Measurements from ENCODE around the gene ZBTB16. TPM values are rescaled to one million over a fixed set of nuclear protein-coding genes. Genes with fewer than 3 reads are reported as not detected.

Gene ZBTB16
- total and polyA plus RNA-seq, 4 donors = 8.9 to 140 (median 34.5) TPM

DNA sequence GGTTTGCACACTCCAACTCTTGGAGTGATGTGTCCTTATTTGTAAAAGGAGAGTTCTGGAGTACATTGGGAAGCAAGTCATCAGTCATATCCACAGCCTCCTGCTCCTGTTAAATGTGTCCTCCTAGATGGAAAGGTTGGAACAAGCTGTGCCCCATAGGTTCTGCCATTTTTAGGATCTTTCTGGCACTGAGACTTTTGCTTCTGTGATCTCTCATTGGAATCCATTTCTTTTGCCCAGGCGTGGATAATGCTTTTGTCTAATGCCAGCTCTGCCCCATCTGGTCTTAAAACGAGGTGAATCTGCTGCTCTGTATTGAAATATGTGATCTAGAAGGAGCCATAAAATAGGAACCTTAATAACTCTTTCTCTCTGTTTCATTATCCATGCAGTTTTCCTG is 66.4 kb downstream of the ZBTB16 start:
- H3K9me3 ChIP-seq (ENCODE audit: control insufficient read depth in 4 of 4, low read length in 3 of 4) = no peaks in the 10 kb centered on the region
- DNase-seq (ENCODE audit: low spot score) = no peak
- no peaks in the 10 kb centered on the region for H3K27me3 ChIP-seq (ENCODE audit: control insufficient read depth in 4 of 4, insufficient read depth in 4 of 4, low read length in 3 of 4)
- no peak overlapping the region for H3K27ac ChIP-seq (ENCODE audit: low read depth in 1 of 2, low read length in 2 of 2)
- H3K36me3 ChIP-seq (ENCODE audit: control insufficient read depth in 4 of 4, insufficient read depth in 3 of 4, low read depth in 1 of 4, low read length in 3 of 4) = peaks cover 0 to 17% (median 13%) of the 10 kb centered on the region in 4 donors
- TF ChIP-seq JUND (IDR thresholded peaks at IDR 0.05) (no peak), EGR1 (IDR thresholded peaks at IDR 0.05; ENCODE audit: low read depth in 2 of 2) (no peak)
- peaks cover 30 to 68% (median 63%) of the 10 kb centered on the region in 4 donors for H3K4me1 ChIP-seq (ENCODE audit: control insufficient read depth in 4 of 4, insufficient read depth in 4 of 4, low read length in 3 of 4)
- no peak overlapping the region for H3K4me3 ChIP-seq (ENCODE audit: low read depth in 1 of 3, low read length in 3 of 3)
- H3K9ac ChIP-seq (ENCODE audit: low read depth in 1 of 2, low read length in 2 of 2) = no peak overlapping the region
- 91% methylated on average over 2 of the region's 2 CpGs for WGBS

DNA sequence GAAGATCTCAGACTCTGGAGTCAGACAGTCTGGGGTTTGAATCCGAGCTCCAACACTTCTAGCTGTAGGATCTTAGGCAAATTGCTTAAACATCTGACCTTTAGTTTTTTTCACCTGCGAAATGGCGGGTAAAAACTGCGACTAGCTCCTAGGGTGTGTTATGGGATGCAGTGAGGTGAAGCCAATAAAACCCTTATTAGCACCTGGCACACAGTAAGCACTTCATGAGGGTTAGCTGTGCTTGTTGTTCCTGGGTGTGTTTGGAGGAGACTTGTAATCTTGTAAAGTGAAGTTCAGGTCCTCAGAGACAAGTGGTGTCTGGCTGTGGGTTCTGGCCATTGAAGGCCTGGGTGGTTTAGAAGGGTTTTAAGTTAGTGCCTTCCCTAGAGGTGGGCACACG is 68.9 kb downstream of the ZBTB16 start:
- no peak for TF ChIP-seq CTCF (IDR thresholded peaks at IDR 0.05; ENCODE audit: low read depth, low read length, missing input control)
- no peak for TF ChIP-seq ATF3 (IDR thresholded peaks at IDR 0.05)
- TF ChIP-seq HNF4A (conservative IDR thresholded peaks at IDR 0.05) = no peak
- TF ChIP-seq GABPA (IDR thresholded peaks at IDR 0.05 in 1 of 2, conservative IDR thresholded peaks at IDR 0.05 in 1 of 2) = no peak
- no peak for TF ChIP-seq EGR1 (IDR thresholded peaks at IDR 0.05; ENCODE audit: low read depth in 2 of 2)
- no peak for TF ChIP-seq JUND (IDR thresholded peaks at IDR 0.05)
- TF ChIP-seq RXRA (IDR thresholded peaks at IDR 0.05) = no peak
- TF ChIP-seq YY1 (IDR thresholded peaks at IDR 0.05) = no peak
- Histone ChIP-seq H3K9ac (ENCODE audit: low read depth in 1 of 2, low read length in 2 of 2) (no peak overlapping the region), H3K4me1 (ENCODE audit: control insufficient read depth in 4 of 4, insufficient read depth in 4 of 4, low read length in 3 of 4) (peaks cover 27 to 64% (median 53%) of the 10 kb centered on the region in 4 donors), H3K27me3 (ENCODE audit: control insufficient read depth in 4 of 4, insufficient read depth in 4 of 4, low read length in 3 of 4) (no peaks in the 10 kb centered on the region), H3K36me3 (ENCODE audit: control insufficient read depth in 4 of 4, insufficient read depth in 3 of 4, low read depth in 1 of 4, low read length in 3 of 4) (peaks cover 0 to 17% (median 13%) of the 10 kb centered on the region in 4 donors), H3K9me3 (ENCODE audit: control insufficient read depth in 4 of 4, low read length in 3 of 4) (no peaks in the 10 kb centered on the region), H3K4me3 (ENCODE audit: low read depth in 1 of 3, low read length in 3 of 3) (no peak overlapping the region), H3K27ac (ENCODE audit: low read depth in 1 of 2, low read length in 2 of 2) (peak overlapping the region in 1 of 2 donors; percentile 7)
- DNase-seq (ENCODE audit: low spot score) = no peak
- WGBS = 87% methylated on average over 5 of the region's 5 CpGs

- Histone ChIP-seq H3K4me3 (ENCODE audit: low read depth in 1 of 3, low read length in 3 of 3) (no peak overlapping the region), H3K36me3 (ENCODE audit: control insufficient read depth in 4 of 4, insufficient read depth in 3 of 4, low read depth in 1 of 4, low read length in 3 of 4) (peaks cover 0 to 17% (median 13%) of the 10 kb centered on the region in 4 donors), H3K9me3 (ENCODE audit: control insufficient read depth in 4 of 4, low read length in 3 of 4) (no peaks in the 10 kb centered on the region), H3K4me1 (ENCODE audit: control insufficient read depth in 4 of 4, insufficient read depth in 4 of 4, low read length in 3 of 4) (peaks cover 32 to 67% (median 56%) of the 10 kb centered on the region in 4 donors), H3K27me3 (ENCODE audit: control insufficient read depth in 4 of 4, insufficient read depth in 4 of 4, low read length in 3 of 4) (no peaks in the 10 kb centered on the region), H3K9ac (ENCODE audit: low read depth in 1 of 2, low read length in 2 of 2) (no peak overlapping the region), H3K27ac (ENCODE audit: low read depth in 1 of 2, low read length in 2 of 2) (peak overlapping the region in 1 of 2 donors; percentile 7)
- 87% methylated on average over 9 of the region's 9 CpGs for WGBS
- no peak for DNase-seq (ENCODE audit: low spot score)
- TF ChIP-seq TAF1 (conservative IDR thresholded peaks at IDR 0.05) (no peak), CTCF (IDR thresholded peaks at IDR 0.05; ENCODE audit: low read depth, low read length, missing input control) (no peak), RXRA (IDR thresholded peaks at IDR 0.05) (no peak), FOXA1 (IDR thresholded peaks at IDR 0.05) (no peak), NR2F2 (IDR thresholded peaks at IDR 0.05) (no peak), YY1 (IDR thresholded peaks at IDR 0.05) (no peak)
Observed at GRCh38 chr11:114129142-114129541, 69.6 kb downstream of the ZBTB16 start.

Data from liver (tissue), 9 donors.